KMS-11 (cell line): ENCODE measurements around the gene FDPS.

Experiments
- H2AFZ ChIP-seq: fragments of 200-600 bp; sonication (generic); 2 replicates; pipeline ENCODE4 v1.6.1; 2016; ENCODE audit warnings: antibody characterized with exemption, mixed run types, low read depth
- H3K27ac ChIP-seq: fragments of 200-600 bp; sonication (generic); 2 replicates; pipeline ENCODE4 v1.6.1; 2016; ENCODE audit warnings: mild to moderate bottlenecking, mixed run types
- H3K27me3 ChIP-seq: fragments of 200-600 bp; sonication (generic); 2 replicates; pipeline ENCODE4 v1.6.1; 2017; ENCODE audit warnings: mild to moderate bottlenecking, low read depth, mixed run types, moderate library complexity; ENCODE audit not compliant: insufficient read depth
- H3K36me3 ChIP-seq: fragments of 200-600 bp; sonication (generic); 2 replicates; pipeline ENCODE4 v1.6.1; 2017; ENCODE audit warnings: mild to moderate bottlenecking, mixed run types; ENCODE audit not compliant: insufficient read depth
- H3K4me1 ChIP-seq: fragments of 200-600 bp; sonication (generic); 2 replicates; pipeline ENCODE4 v1.6.1; 2016; ENCODE audit warnings: mild to moderate bottlenecking, low read depth, mixed run types; ENCODE audit not compliant: poor library complexity, severe bottlenecking
- H3K4me2 ChIP-seq: fragments of 200-600 bp; sonication (generic); 2 replicates; pipeline ENCODE4 v1.7.0; 2016; ENCODE audit warnings: mild to moderate bottlenecking, mixed run types
- H3K4me3 ChIP-seq: fragments of 200-600 bp; sonication (generic); IDR thresholded peaks from 2 replicates; pipeline ENCODE4 v1.6.1; 2017; ENCODE audit warnings: low read depth, low read length, mixed read lengths; ENCODE audit not compliant: insufficient read depth
- H3K79me2 ChIP-seq: fragments of 200-600 bp; sonication (generic); 2 replicates; pipeline ENCODE4 v1.6.1; 2016; ENCODE audit warnings: low read depth, mixed run types; ENCODE audit not compliant: insufficient read depth
- H3K9ac ChIP-seq: fragments of 200-600 bp; sonication (generic); 2 replicates; pipeline ENCODE4 v1.6.1; 2016; ENCODE audit warnings: mild to moderate bottlenecking, mixed run types
- H4K20me1 ChIP-seq: fragments of 200-600 bp; sonication (generic); 2 replicates; pipeline ENCODE4 v1.6.1; 2016; ENCODE audit warnings: mild to moderate bottlenecking, mixed run types; ENCODE audit not compliant: insufficient read depth
- CTCF ChIP-seq: fragments of 200-600 bp; sonication (generic); conservative IDR thresholded peaks from 2 replicates; pipeline ENCODE4 v1.6.1; 2017; ENCODE audit warnings: low read depth, mild to moderate bottlenecking, antibody characterized with exemption, low read length, moderate library complexity, mixed read lengths

The FDPS gene

GRCh38 chr1:155277902-155278688 is 30.6 kb upstream of the FDPS start:
- Histone ChIP-seq H3K4me2 (peak overlapping the region; percentile 99), H3K4me1 (peaks cover 27% of the 10 kb centered on the region), H3K4me3 (peak overlapping the region; percentile 99), H3K79me2 (no peaks in the 10 kb centered on the region), H3K36me3 (no peaks in the 10 kb centered on the region), H2AFZ (peak overlapping the region; percentile 90), H4K20me1 (no peaks in the 10 kb centered on the region), H3K9ac (no peak overlapping the region), H3K27me3 (peaks cover 4% of the 10 kb centered on the region), H3K27ac (no peak overlapping the region)
- TF ChIP-seq CTCF = peak; percentile 69

- Histone ChIP-seq H3K4me1 (peaks cover 24% of the 10 kb centered on the region), H3K27me3 (peaks cover 4% of the 10 kb centered on the region), H3K27ac (no peak overlapping the region), H2AFZ (no peak overlapping the region; the same call in 1 of the 2 replicates), H3K4me3 (no peak overlapping the region), H3K79me2 (no peaks in the 10 kb centered on the region), H3K36me3 (no peaks in the 10 kb centered on the region), H4K20me1 (no peaks in the 10 kb centered on the region), H3K4me2 (peak overlapping the region; percentile 99), H3K9ac (no peak overlapping the region)
- 0 out of 2 replicates have a peak, but pooled peaks have one; percentile 23 for TF ChIP-seq CTCF
Observed at GRCh38 chr1:155278689-155279160, 29.9 kb upstream of the FDPS start.

- Histone ChIP-seq H3K4me1 (peaks cover 22% of the 10 kb centered on the region), H3K79me2 (no peaks in the 10 kb centered on the region), H3K36me3 (no peaks in the 10 kb centered on the region), H3K27ac (no peak overlapping the region), H3K4me3 (no peak overlapping the region), H3K9ac (no peak overlapping the region), H2AFZ (no peak overlapping the region), H3K4me2 (peak overlapping the region; percentile 2; the same call in 1 of the 2 replicates), H4K20me1 (no peaks in the 10 kb centered on the region), H3K27me3 (peaks cover 4% of the 10 kb centered on the region)
- no peak for TF ChIP-seq CTCF
Observed at GRCh38 chr1:155279268-155279667, 29.4 kb upstream of the FDPS start.

GRCh38 chr1:155282488-155283091 is 26.1 kb upstream of the FDPS start:
- no peaks in the 10 kb centered on the region for H4K20me1 ChIP-seq
- no peak overlapping the region for H3K4me3 ChIP-seq
- H3K4me2 ChIP-seq = no peak overlapping the region
- no peak overlapping the region for H2AFZ ChIP-seq
- no peak for TF ChIP-seq CTCF
- H3K4me1 ChIP-seq = peaks cover 12% of the 10 kb centered on the region
- no peaks in the 10 kb centered on the region for H3K79me2 ChIP-seq
- no peak overlapping the region for H3K9ac ChIP-seq
- no peaks in the 10 kb centered on the region for H3K36me3 ChIP-seq
- H3K27ac ChIP-seq = no peak overlapping the region
- H3K27me3 ChIP-seq = peaks cover 9% of the 10 kb centered on the region
